Vein endothelial cell (primary cell): ENCODE data around the gene SLC25A3. TPM values are rescaled to one million over a fixed set of nuclear protein-coding genes. Genes with fewer than 3 reads are reported as not detected.

Experiments used
- small RNA-seq: library from RNA; depleted of rRNA; stranded (forward); fragments of <200 nt; gene quantifications from one replicate; pipeline ENCODE3, GENCODE V24; 2012
- total RNA-seq: library from RNA; depleted of rRNA; stranded (reverse); fragments of >200 nt; gene quantifications from 2 replicates; pipeline ENCODE4 v1.2.3, GENCODE V29; 2012

Gene SLC25A3
- 797 and 838 TPM in 2 replicates for total RNA-seq

GRCh38 chr12:98593351-98594049, at the start of gene SLC25A3:
Gene SLC25A3, plus strand, starts transcription at chr12:98593686. Its CDS starts 293 bp downstream, at chr12:98593979.

GRCh38 chr12:98644712-98645571, 51.5 kb downstream of the SLC25A3 start, which contains the start of the genes APAF1 and IKBIP:
Gene APAF1, plus strand, starts transcription at chr12:98645290. Its CDS starts 3,070 bp downstream, at chr12:98648360.
Gene IKBIP, minus strand, starts transcription at chr12:98644788. Its CDS starts 87 bp downstream, at chr12:98644701.

Small RNA genes lying within 50 kb of the gene (small RNA-seq; reads per million reads assigned to genes)
- gene SNORA53 = 64.4 reads per million, percentile 98 among the genes with 10 or more reads in this experiment

Other genes with a start within 250 kb of the SLC25A3 start
- gene TMPO, start 78.1 kb upstream of the SLC25A3 start, total RNA-seq = 81.0 and 110 TPM in 2 replicates
- 46.1 and 62.8 TPM in 2 replicates for gene IKBIP, start 51.1 kb downstream of the SLC25A3 start, total RNA-seq
- gene APAF1, start 51.6 kb downstream of the SLC25A3 start, total RNA-seq = 21.9 and 38.5 TPM in 2 replicates